WTC11 (cell line): ENCODE results near the gene TNNT1. TPM values are rescaled to one million over a fixed set of nuclear protein-coding genes. Genes with fewer than 3 reads are reported as not detected.

Experiments
- ATAC-seq: fragments of 200-7000 bp; cut with Tn5 transposase; 2 replicates; pipeline ENCODE4 v1.10.0; 2021; ENCODE audit warnings: mild to moderate bottlenecking, moderate library complexity
- CTCF ChIA-PET: fragments of 300-600 bp; sonication (Branson Sonifier 250); formaldehyde crosslinking; loops from one replicate; lab custom pipeline; 2021; ENCODE audit warnings: antibody characterized with exemption; lab: Charles Lee
- POLR2A ChIA-PET: fragments of 350-600 bp; sonication (Branson Sonifier 250); formaldehyde crosslinking; loops from one replicate; lab custom pipeline; 2021; ENCODE audit warnings: antibody characterized with exemption; lab: Charles Lee
- DNase-seq: peaks from one replicate; pipeline ENCODE4 v3.0.0; 2021; ENCODE audit warnings: low spot score
- H3K27ac Mint-ChIP-seq: 2 replicates; pipeline ENCODE4 v1.8.0; 2021; ENCODE audit warnings: mixed read lengths
- H3K27me3 Mint-ChIP-seq: 2 replicates; pipeline ENCODE4 v1.8.0; 2021; ENCODE audit warnings: low read depth, mild to moderate bottlenecking, moderate library complexity, mixed read lengths
- H3K36me3 Mint-ChIP-seq: 2 replicates; pipeline ENCODE4 v1.8.0; 2021; ENCODE audit warnings: mixed read lengths
- H3K4me1 Mint-ChIP-seq: 2 replicates; pipeline ENCODE4 v1.8.0; 2022; ENCODE audit warnings: mixed read lengths
- H3K4me3 Mint-ChIP-seq: 2 replicates; pipeline ENCODE4 v1.8.0; 2021; ENCODE audit warnings: mild to moderate bottlenecking, moderate library complexity, mixed read lengths
- H3K9me3 Mint-ChIP-seq: 2 replicates; pipeline ENCODE4 v1.8.0; 2021; ENCODE audit warnings: mixed read lengths
- AFF4 ChIP-seq: sonication (generic); formaldehyde crosslinking; IDR thresholded peaks from 2 replicates; pipeline ENCODE4 v1.8.1; 2023; ENCODE audit warnings: mild to moderate bottlenecking, missing genetic modification reagents, borderline replicate concordance
- ARID4B ChIP-seq: sonication (generic); formaldehyde crosslinking; IDR thresholded peaks from 2 replicates; pipeline ENCODE4 v1.8.0; 2023; ENCODE audit warnings: missing genetic modification reagents, mild to moderate bottlenecking, borderline replicate concordance
- CBFB ChIP-seq: sonication (generic); formaldehyde crosslinking; IDR thresholded peaks from 2 replicates; pipeline ENCODE4 v1.8.1; 2022; ENCODE audit warnings: mild to moderate bottlenecking, low read depth, missing genetic modification reagents
- FOXJ3 ChIP-seq: sonication (generic); formaldehyde crosslinking; IDR thresholded peaks from 2 replicates; pipeline ENCODE4 v1.9.0; 2021; ENCODE audit warnings: missing genetic modification reagents, mild to moderate bottlenecking, borderline replicate concordance
- FOXP1 ChIP-seq: sonication (generic); formaldehyde crosslinking; IDR thresholded peaks from 2 replicates; pipeline ENCODE4 v1.8.0; 2022; ENCODE audit warnings: missing genetic modification reagents, mild to moderate bottlenecking, moderate library complexity, borderline replicate concordance
- IRF1 ChIP-seq: sonication (generic); formaldehyde crosslinking; IDR thresholded peaks from 2 replicates; pipeline ENCODE4 v1.8.0; 2023; ENCODE audit warnings: missing genetic modification reagents
- KAT7 ChIP-seq: sonication (generic); formaldehyde crosslinking; IDR thresholded peaks from 2 replicates; pipeline ENCODE4 v1.8.1; 2023; ENCODE audit warnings: missing genetic modification reagents, mild to moderate bottlenecking, borderline replicate concordance
- MAX ChIP-seq: sonication (generic); formaldehyde crosslinking; IDR thresholded peaks from 2 replicates; pipeline ENCODE4 v1.8.0; 2022; ENCODE audit warnings: mild to moderate bottlenecking, missing genetic modification reagents
- MXD4 ChIP-seq: fragments of 250-450 bp; sonication (Bioruptor Pico); IDR thresholded peaks from 2 replicates; pipeline ENCODE4 v1.8.0; 2021; ENCODE audit warnings: mild to moderate bottlenecking, moderate library complexity, borderline replicate concordance
- NFE2L1 ChIP-seq: sonication (generic); formaldehyde crosslinking; IDR thresholded peaks from 2 replicates; pipeline ENCODE4 v1.8.1; 2023; ENCODE audit warnings: missing genetic modification reagents
- NFYB ChIP-seq: sonication (generic); formaldehyde crosslinking; conservative IDR thresholded peaks from 2 replicates; pipeline ENCODE4 v1.8.0; 2022; ENCODE audit warnings: low read depth, missing genetic modification reagents
- ZBTB21 ChIP-seq: sonication (generic); formaldehyde crosslinking; IDR thresholded peaks from 2 replicates; pipeline ENCODE4 v1.8.1; 2023; ENCODE audit warnings: mild to moderate bottlenecking, missing genetic modification reagents, borderline replicate concordance
- ZMAT4 ChIP-seq: fragments of 250-450 bp; sonication (Bioruptor Pico); IDR thresholded peaks from 2 replicates; pipeline ENCODE4 v1.9.0; 2021; ENCODE audit warnings: mild to moderate bottlenecking
- ZNF425 ChIP-seq: fragments of 250-450 bp; sonication (Bioruptor Pico); conservative IDR thresholded peaks from 2 replicates; pipeline ENCODE4 v1.9.0; 2021; ENCODE audit warnings: mild to moderate bottlenecking
- total RNA-seq: library from RNA; stranded (reverse); gene quantifications from 3 replicates; pipeline ENCODE4 v1.2.3, GENCODE V29; 2021

The TNNT1 gene
- total RNA-seq, 1 experiment from 2014 or later = 50.6 TPM

GRCh38 chr19:55090564-55090963 lies 58.4 kb downstream of the TNNT1 start:
- no peak for DNase-seq
- no peak overlapping the region for H3K27ac Mint-ChIP-seq
- TF ChIP-seq KAT7 (no peak), ZBTB21 (CRISPR knock-in tag) (no peak), FOXP1 (no peak), ZMAT4 (CRISPR knock-in tag) (no peak), NFYB (no peak), IRF1 (no peak), MAX (no peak), ARID4B (CRISPR knock-in tag) (no peak), CBFB (CRISPR knock-in tag) (no peak), FOXJ3 (no peak), MXD4 (CRISPR knock-in tag) (no peak)
- H3K9me3 Mint-ChIP-seq = no peaks in the 10 kb centered on the region
- POLR2A ChIA-PET = no interaction called here
- peaks cover 20% of the 10 kb centered on the region for H3K27me3 Mint-ChIP-seq
- ATAC-seq = no peak
- peaks cover 38% of the 10 kb centered on the region for H3K4me1 Mint-ChIP-seq
- CTCF ChIA-PET = interaction anchor here (1.1 to 2.8 kb wide), 3 partner anchors 10 to 76 kb away, joined by 3 to 15 read pairs (median 3); partner anchors contain the start of genes DNAAF3 and RDH13
- no peak overlapping the region for H3K4me3 Mint-ChIP-seq
- H3K36me3 Mint-ChIP-seq = peaks cover 15% of the 10 kb centered on the region

- H3K4me3 Mint-ChIP-seq = no peak overlapping the region
- peaks cover 38% of the 10 kb centered on the region for H3K4me1 Mint-ChIP-seq
- H3K27me3 Mint-ChIP-seq = peaks cover 31% of the 10 kb centered on the region
- peak; percentile 58; the same call in 1 of the 2 replicates for TF ChIP-seq NFE2L1 (CRISPR knock-in tag)
- no peak for TF ChIP-seq AFF4 (CRISPR knock-in tag)
- no peak for TF ChIP-seq CBFB (CRISPR knock-in tag)
- no peak for TF ChIP-seq ZNF425 (CRISPR knock-in tag)
- CTCF ChIA-PET = interaction anchor here (0.6 to 3.6 kb wide), 22 partner anchors 9 to 329 kb away, joined by 3 to 46 read pairs (median 6); partner anchors contain the start of genes PPP1R12C, RDH13 and TNNT1
- no peak overlapping the region; the same call in 1 of the 2 replicates for H3K27ac Mint-ChIP-seq
- no peaks in the 10 kb centered on the region for H3K9me3 Mint-ChIP-seq
- ATAC-seq = no peak
- no peak for DNase-seq
- POLR2A ChIA-PET = no interaction called here
- peaks cover 15% of the 10 kb centered on the region for H3K36me3 Mint-ChIP-seq
These were observed 59.6 kb downstream of the TNNT1 start for GRCh38 chr19:55089342-55089944.
